Dedifferentiated amniotic fluid mesenchymal stem cell (primary cell): ENCODE data around the gene DOK6.
"Not testable (repeated sequence)": the region's sequence is repeated elsewhere in the genome, so short reads cannot be mapped to it uniquely, and the experiment has no call there.

ENCODE experiments used
- DNase-seq: peaks from one replicate; pipeline ENCODE4 v3.0.0-alpha.2; 2016; ENCODE audit errors: extremely low spot score

The DOK6 gene

GRCh38 chr18:69866212-69866611 lies 465.5 kb downstream of the DOK6 start:
- DNase-seq = no peak

- DNase-seq = no peak
Observed at GRCh38 chr18:69870736-69871135, 470.0 kb downstream of the DOK6 start.

GRCh38 chr18:69871363-69871762 lies 470.7 kb downstream of the DOK6 start:
- no peak for DNase-seq

GRCh38 chr18:69872661-69873060 lies 472.0 kb downstream of the DOK6 start:
- DNase-seq = no peak

GRCh38 chr18:69874058-69874457 lies 473.4 kb downstream of the DOK6 start:
- no peak for DNase-seq

- no peak for DNase-seq
Observed at GRCh38 chr18:69876490-69876889, 475.8 kb downstream of the DOK6 start.

- no peak for DNase-seq
Observed at GRCh38 chr18:69878213-69878933, 477.7 kb downstream of the DOK6 start.

- DNase-seq = not testable (repeated sequence)
Observed at GRCh38 chr18:69879051-69879450, 478.4 kb downstream of the DOK6 start.

- DNase-seq = no peak
Observed at GRCh38 chr18:69880083-69880482, 479.4 kb downstream of the DOK6 start.

GRCh38 chr18:69882965-69883668 lies 482.4 kb downstream of the DOK6 start:
- no peak for DNase-seq

- no peak for DNase-seq
Observed at GRCh38 chr18:69883781-69884180, 483.1 kb downstream of the DOK6 start.

- DNase-seq = no peak
Observed at GRCh38 chr18:69885355-69885754, 484.7 kb downstream of the DOK6 start.

GRCh38 chr18:69885841-69886531 lies 485.3 kb downstream of the DOK6 start:
- no peak for DNase-seq

GRCh38 chr18:69887256-69887655 lies 486.6 kb downstream of the DOK6 start:
- no peak for DNase-seq

- DNase-seq = no peak
Observed at GRCh38 chr18:69889009-69889408, 488.3 kb downstream of the DOK6 start.

- no peak for DNase-seq
Observed at GRCh38 chr18:69890558-69890957, 489.9 kb downstream of the DOK6 start.

- DNase-seq = no peak
Observed at GRCh38 chr18:69894467-69894866, 493.8 kb downstream of the DOK6 start.

- DNase-seq = no peak
Observed at GRCh38 chr18:69895066-69896047, 494.7 kb downstream of the DOK6 start.

- DNase-seq = no peak
Observed at GRCh38 chr18:69897397-69898108, 496.9 kb downstream of the DOK6 start.

GRCh38 chr18:69898241-69898861 lies 497.7 kb downstream of the DOK6 start:
- DNase-seq = no peak
